HG03354 (cell line): ENCODE data around the gene PLLP.

Experiments used
- ATAC-seq: cut with Tn5 transposase; IDR thresholded peaks from one replicate; pipeline ENCODE4 v1.9.1; 2021; ENCODE audit warnings: mild to moderate bottlenecking; ENCODE audit not compliant: unreplicated experiment, poor library complexity, severe bottlenecking

The PLLP gene

DNA sequence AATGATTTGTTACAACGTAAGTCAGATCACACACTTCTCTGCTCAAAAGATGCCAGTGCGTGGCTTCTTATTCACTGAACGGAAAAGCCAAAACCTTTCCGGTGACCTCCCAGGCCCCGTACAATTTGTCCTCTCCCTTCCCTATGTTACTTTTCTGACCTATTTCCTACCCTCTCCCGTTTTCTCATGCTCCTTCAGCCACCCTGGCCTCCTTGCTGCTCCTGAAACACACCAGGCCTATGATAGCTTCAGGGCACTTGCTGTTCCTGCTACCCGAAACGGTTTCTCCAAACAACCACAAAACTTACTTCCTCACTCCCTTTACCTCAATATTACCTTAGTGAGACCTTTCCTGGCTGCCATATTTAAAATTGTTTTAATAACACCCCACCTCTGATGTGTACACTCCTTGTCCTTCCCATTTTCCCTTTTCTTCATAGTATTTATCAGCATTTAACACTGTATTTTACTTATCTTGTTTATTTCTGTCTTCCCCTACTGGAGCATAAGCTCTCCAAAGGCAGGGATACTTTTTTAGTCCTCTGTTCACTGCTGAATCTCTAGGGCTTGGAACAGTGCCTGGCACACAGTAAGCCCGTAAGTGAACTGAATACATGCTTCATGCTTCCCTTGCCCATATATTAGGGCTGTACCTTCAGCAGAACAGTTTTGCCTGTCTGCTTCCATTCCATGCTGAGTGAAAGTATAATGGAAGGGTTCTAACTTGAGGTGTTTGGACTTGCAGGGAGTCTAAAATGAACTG lies 50.3 kb downstream of the PLLP start:
- no peak for ATAC-seq

DNA sequence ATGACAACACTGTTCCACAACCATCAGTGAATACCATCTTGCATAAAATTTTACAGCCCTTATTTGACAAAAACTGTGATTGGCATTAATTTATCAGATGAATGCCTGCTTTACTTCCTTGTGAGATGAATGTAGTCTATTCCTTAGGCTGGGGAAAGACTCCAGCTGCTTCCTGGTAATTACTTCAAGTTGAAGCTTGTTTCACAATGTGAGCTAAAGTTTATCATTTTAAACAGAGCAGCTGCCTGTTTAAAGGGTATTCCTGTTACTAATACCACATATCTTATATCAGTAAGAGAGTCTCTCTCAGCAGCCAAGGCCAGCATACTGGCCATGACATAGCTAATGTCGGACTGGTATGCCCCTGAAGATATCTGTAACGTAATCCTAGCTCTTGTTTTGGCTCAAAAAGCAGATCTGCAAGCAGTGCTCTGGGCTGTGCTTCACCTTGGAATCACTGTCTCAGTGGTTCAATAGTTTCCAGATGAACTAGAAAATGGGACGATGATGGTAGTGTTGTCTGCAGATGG lies 52.6 kb downstream of the PLLP start:
- no peak for ATAC-seq

GRCh38 chr16:57229079-57229478 lies 55.4 kb downstream of the PLLP start:
- no peak for ATAC-seq

- no peak for ATAC-seq
Measured at GRCh38 chr16:57226701-57227621, 57.5 kb downstream of the PLLP start.

- no peak for ATAC-seq
Measured at GRCh38 chr16:57225978-57226377, 58.5 kb downstream of the PLLP start.

GRCh38 chr16:57224651-57225335 lies 59.7 kb downstream of the PLLP start:
- ATAC-seq = no peak

DNA sequence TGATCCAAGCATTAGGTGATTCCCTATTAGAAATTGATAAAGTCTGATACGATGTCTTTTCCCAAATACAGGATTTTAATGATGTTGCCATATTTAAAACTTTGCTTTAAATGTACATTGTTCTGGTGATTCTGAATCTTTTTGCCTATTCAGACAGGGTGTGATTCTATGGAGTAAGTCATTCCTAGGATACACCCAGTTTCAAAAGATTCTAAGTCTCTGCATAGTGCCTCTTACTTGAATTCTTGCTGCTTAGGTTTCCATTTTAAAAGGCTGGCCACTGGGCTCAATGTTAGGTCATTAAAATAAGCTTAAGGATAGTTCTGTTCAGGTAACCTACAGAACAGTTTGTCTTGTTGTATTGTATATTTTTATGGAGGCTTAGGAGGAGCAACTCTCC lies 61.4 kb downstream of the PLLP start:
- no peak for ATAC-seq

GRCh38 chr16:57216968-57217367 lies 67.5 kb downstream of the PLLP start:
- no peak for ATAC-seq

DNA sequence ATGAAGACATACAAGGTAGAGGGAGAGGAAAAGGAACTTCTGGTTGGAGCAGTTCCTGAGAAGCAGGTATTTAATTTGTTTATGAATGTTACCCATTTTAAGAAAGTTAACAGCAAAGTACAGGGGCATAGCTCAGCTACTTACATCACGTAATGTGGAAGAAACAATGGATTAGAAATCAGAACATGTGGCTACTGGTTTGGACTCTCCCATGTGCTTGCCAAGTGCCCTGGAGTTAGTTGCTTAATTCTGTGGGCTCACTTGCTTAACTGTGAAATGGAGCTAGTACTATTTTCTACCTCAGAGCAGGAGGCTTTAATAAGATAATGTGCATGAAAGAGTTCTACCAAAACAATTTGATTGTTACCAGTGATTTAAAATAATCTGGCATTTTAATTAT lies 71.0 kb downstream of the PLLP start:
- ATAC-seq = no peak

DNA sequence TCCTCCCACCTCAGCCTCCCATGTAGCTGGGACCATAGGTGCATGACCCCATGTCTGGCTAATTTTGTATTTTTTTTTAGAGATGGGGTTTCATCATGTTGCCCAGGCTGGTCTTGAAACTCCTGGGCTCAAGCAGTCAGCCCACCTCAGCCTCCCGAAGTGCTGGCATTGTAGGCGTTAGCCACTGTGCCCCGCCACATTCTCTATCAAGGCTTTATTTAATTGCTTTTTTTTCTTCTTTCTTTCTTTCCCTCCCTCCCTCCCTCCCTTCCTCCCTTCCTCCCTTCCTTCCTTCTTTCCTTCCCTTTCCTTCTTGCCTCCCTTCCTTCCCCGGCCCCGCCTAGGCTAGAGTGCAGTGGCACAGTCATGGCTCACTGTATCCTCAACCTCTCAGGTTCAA lies 74.7 kb downstream of the PLLP start:
- no peak for ATAC-seq

- no peak for ATAC-seq
Measured at GRCh38 chr16:57208926-57209325, 75.5 kb downstream of the PLLP start.
